ENCODE results near the gene ADCY10. TPM values are rescaled to one million over a fixed set of nuclear protein-coding genes. Genes with fewer than 3 reads are reported as not detected.

ADCY10 gene
- total and polyA plus RNA-seq, 9 of the 15 experiments (the other 6 are each of a cell fraction or from before 2014, with no cell fraction given) = 0.08 to 0.86 (median 0.22) TPM

GRCh38 chr1:167936068-167936929, 22.4 kb upstream of the ADCY10 start, which contains the start of gene DCAF6 (continued):
- TF ChIP-seq CBX8 (IDR thresholded peaks at IDR 0.05; ENCODE audit: borderline replicate concordance, extremely low read depth, low read depth, low read length, poor library complexity, severe bottlenecking) (no peak), FOSL1 (tag; conservative IDR thresholded peaks at IDR 0.05) (no peak), IFI16 (CRISPR knock-in tag; IDR thresholded peaks at IDR 0.05) (no peak), STAT5B (CRISPR knock-in tag; IDR thresholded peaks at IDR 0.05) (no peak), YY1 (IDR thresholded peaks at IDR 0.05; ENCODE audit: borderline replicate concordance in 1 of 3, control insufficient read depth in 1 of 3, extremely low read depth in 1 of 3, insufficient read depth in 3 of 3, insufficient read length in 1 of 3, insufficient replicate concordance in 2 of 3, low read depth in 1 of 3, low read length in 2 of 3) (peak; percentile 98), BMI1 (IDR thresholded peaks at IDR 0.05; ENCODE audit: low read length) (peak; percentile 89), KDM1A (IDR thresholded peaks at IDR 0.05) (peak in 1 of 2 experiments; percentile 70; a peak in 1 of 4 replicates), ZFP1 (CRISPR knock-in tag; IDR thresholded peaks at IDR 0.05) (0 out of 2 replicates have a peak, but pooled peaks have one; percentile 12), ZFPM2 (CRISPR knock-in tag; IDR thresholded peaks at IDR 0.05) (no peak), KDM2B (CRISPR knock-in tag; IDR thresholded peaks at IDR 0.05) (no peak), ZNF780A (CRISPR knock-in tag; IDR thresholded peaks at IDR 0.05) (no peak), NR4A1 (CRISPR knock-in tag; IDR thresholded peaks at IDR 0.05) (0 out of 2 replicates have a peak, but pooled peaks have one; percentile 45), NR4A1 (tag; IDR thresholded peaks at IDR 0.05) (no peak), TBP (optimal IDR thresholded peaks at IDR 0.05; ENCODE audit: low read depth, low read length) (peak; percentile 95), SRF (CRISPR knock-in tag; IDR thresholded peaks at IDR 0.05) (peak in 1 of 2 experiments; percentile 79; a peak in 2 of 4 replicates), ZNF512 (tag; IDR thresholded peaks at IDR 0.05) (no peak), KDM5B (IDR thresholded peaks at IDR 0.05; ENCODE audit: insufficient replicate concordance, low read depth, low read length) (peak; percentile 32)
- TF ChIP-seq, protein P1, sequence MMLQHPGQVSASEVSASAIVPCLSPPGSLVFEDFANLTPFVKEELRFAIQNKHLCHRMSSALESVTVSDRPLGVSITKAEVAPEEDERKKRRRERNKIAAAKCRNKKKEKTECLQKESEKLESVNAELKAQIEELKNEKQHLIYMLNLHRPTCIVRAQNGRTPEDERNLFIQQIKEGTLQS (IDR thresholded peaks at IDR 0.05) = no peak; the same call in 1 of the 2 replicates
- TF ChIP-seq, protein P1 (CRISPR knock-in tag; conservative IDR thresholded peaks at IDR 0.05) = peak; percentile 50; the same call in 1 of the 2 replicates
- TF ChIP-seq, protein P2, sequence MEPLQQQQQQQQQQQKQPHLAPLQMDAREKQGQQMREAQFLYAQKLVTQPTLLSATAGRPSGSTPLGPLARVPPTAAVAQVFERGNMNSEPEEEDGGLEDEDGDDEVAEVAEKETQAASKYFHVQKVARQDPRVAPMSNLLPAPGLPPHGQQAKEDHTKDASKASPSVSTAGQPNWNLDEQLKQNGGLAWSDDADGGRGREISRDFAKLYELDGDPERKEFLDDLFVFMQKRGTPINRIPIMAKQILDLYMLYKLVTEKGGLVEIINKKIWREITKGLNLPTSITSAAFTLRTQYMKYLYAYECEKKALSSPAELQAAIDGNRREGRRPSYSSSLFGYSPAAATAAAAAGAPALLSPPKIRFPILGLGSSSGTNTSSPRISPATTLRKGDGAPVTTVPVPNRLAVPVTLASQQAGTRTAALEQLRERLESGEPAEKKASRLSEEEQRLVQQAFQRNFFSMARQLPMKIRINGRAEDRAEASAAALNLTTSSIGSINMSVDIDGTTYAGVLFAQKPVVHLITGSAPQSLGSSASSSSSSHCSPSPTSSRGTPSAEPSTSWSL (CRISPR knock-in tag; IDR thresholded peaks at IDR 0.05; ENCODE audit: borderline replicate concordance) = 0 out of 2 replicates have a peak, but pooled peaks have one; percentile 74
- TF ChIP-seq, protein P3, sequence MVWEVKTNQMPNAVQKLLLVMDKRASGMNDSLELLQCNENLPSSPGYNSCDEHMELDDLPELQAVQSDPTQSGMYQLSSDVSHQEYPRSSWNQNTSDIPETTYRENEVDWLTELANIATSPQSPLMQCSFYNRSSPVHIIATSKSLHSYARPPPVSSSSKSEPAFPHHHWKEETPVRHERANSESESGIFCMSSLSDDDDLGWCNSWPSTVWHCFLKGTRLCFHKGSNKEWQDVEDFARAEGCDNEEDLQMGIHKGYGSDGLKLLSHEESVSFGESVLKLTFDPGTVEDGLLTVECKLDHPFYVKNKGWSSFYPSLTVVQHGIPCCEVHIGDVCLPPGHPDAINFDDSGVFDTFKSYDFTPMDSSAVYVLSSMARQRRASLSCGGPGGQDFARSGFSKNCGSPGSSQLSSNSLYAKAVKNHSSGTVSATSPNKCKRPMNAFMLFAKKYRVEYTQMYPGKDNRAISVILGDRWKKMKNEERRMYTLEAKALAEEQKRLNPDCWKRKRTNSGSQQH (CRISPR knock-in tag; IDR thresholded peaks at IDR 0.05) = peak; percentile 90
